Sigmoid colon (tissue), 7 donors: Measurements from ENCODE around the gene LARGE1. TPM values are rescaled to one million over a fixed set of nuclear protein-coding genes. Genes with fewer than 3 reads are reported as not detected.

ENCODE experiments used
- DNase-seq: peaks from one replicate; pipeline ENCODE4 v3.0.0-alpha.2; 2019
- H3K27ac ChIP-seq, 4 donors: fragments of 200-600 bp; sonication (generic); one replicate each; pipeline ENCODE4 v1.5.1; 2016 to 2019; ENCODE audit warnings: mild to moderate bottlenecking in 1 of 4
- H3K27me3 ChIP-seq, 3 donors: fragments of 200-600 bp; sonication (generic); one replicate each; pipeline ENCODE4 v1.5.1; 2019; ENCODE audit warnings: mild to moderate bottlenecking in 1 of 3
- H3K36me3 ChIP-seq, 4 donors: fragments of 200-600 bp; sonication (generic); one replicate each; pipeline ENCODE4 v1.5.1; 2016 to 2019
- H3K4me1 ChIP-seq, 4 donors: fragments of 200-600 bp; sonication (generic); one replicate each; pipeline ENCODE4 v1.5.1; 2017 to 2019
- H3K4me3 ChIP-seq, 4 donors: fragments of 200-600 bp; sonication (generic); one replicate each; pipeline ENCODE4 v1.5.1; 2017 to 2019; ENCODE audit warnings: mild to moderate bottlenecking in 2 of 4, moderate library complexity in 1 of 4
- H3K9me3 ChIP-seq, 4 donors: fragments of 200-600 bp in 3 of 4; sonication (generic) in 3 of 4; one replicate each; pipeline versions ENCODE4 v1.5.1 to v1.6.1; 2013 to 2019
- EP300 ChIP-seq, 4 donors: sonication (generic); formaldehyde crosslinking; IDR thresholded peaks; one replicate each; pipeline ENCODE4 v1.6.1; 2017; ENCODE audit warnings: antibody characterized with exemption in 4 of 4
- POLR2A ChIP-seq, 2 donors: fragments of 450-650 bp; IDR thresholded peaks; one replicate each; pipeline ENCODE4 v1.6.1; 2016; ENCODE audit warnings: antibody characterized with exemption in 2 of 2, mild to moderate bottlenecking in 2 of 2, moderate library complexity in 2 of 2
- POLR2AphosphoS5 ChIP-seq, 4 donors: sonication (generic); formaldehyde crosslinking; IDR thresholded peaks; one replicate each; pipeline ENCODE4 v1.6.1; 2017; ENCODE audit warnings: antibody characterized with exemption in 4 of 4
- WGBS, 2 donors: extraction: QIAGEN DNeasy Blood & Tissue Kit; methylation state at CpG; one replicate each; pipeline ENCODE4 v1.1.7; 2013; 5-methylcytosine and 5-hydroxymethylcytosine counted together
- intact Hi-C: fragments of 100-400 bp; cut with DNase I; formaldehyde crosslinking; loops from one replicate; pipeline ENCODE4 v1.15.1; 2023
- polyA plus RNA-seq, 3 donors: library from polyadenylated mRNA; stranded (reverse); fragments of 200-250 nt; gene quantifications; one replicate each; pipeline ENCODE4 v1.2.3, GENCODE V29; 2013
- total RNA-seq, 4 donors: library from RNA; depleted of rRNA; stranded (reverse); fragments of >200 nt; gene quantifications; one replicate each; pipeline ENCODE4 v1.1.0, GENCODE V29; 2016
- TF ChIP-seq, protein P1 (sequence below), 4 experiments: fragments of 450-650 bp in 3 of 4; fragments of 200-600 bp in 1 of 4; IDR thresholded peaks; one replicate each; pipeline ENCODE4 v1.5.1; 2016 to 2019; ENCODE audit warnings: antibody characterized with exemption in 4 of 4, mild to moderate bottlenecking in 3 of 4, moderate library complexity in 2 of 4
- donor health status: healthy with polysubstance abuse.
- donor health status: Bipolar disorder and iron deficiency.
- donor health status: healthy.

Gene LARGE1
- total and polyA plus RNA-seq, 7 donors: 5.8 to 74.4 (median 38.0) TPM

DNA sequence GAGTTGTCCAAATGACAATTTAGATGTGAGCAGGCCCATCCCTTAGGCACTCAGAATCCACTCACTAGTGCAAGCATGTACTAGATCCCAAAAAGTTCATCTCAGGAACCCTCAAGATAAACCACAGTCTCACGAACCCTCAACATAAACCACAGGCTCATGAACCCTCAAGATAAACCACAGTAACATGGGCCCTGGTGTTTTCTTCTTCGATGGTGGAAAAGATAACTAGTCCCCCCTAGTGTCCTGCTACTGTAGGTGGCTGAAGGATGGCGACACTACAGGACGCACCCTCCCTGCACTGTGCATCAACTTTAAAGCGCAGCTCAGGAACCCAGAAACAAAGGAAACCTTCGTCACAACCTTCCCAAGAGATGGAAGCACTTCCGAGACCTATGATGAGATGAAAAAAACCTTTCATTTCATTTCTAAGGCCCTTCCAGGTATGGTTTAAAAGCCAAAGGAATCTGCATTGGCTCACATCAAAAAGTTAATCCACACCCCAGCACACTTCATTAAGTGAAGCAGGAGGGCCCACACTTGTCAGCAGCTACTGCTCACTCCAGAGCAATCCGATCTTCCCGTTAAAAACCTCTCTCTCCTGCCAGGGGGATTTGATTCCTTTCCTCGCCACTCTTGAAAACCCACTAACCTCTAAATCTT lies 2.4 kb downstream of the LARGE1 start:
- DNase-seq: no peak
- Histone ChIP-seq H3K36me3 (no peaks in the 10 kb centered on the region), H3K9me3 (no peaks in the 10 kb centered on the region), H3K4me3 (peak overlapping the region; percentile 6 to 99 (median 88)), H3K4me1 (peaks cover 3 to 59% (median 33%) of the 10 kb centered on the region in 4 donors), H3K27me3 (no peaks in the 10 kb centered on the region), H3K27ac (peak overlapping the region in 3 of 4 donors; percentile 86 to 89 (median 88))
- TF ChIP-seq POLR2AphosphoS5 (IDR thresholded peaks at IDR 0.05): peak in 1 of 4 donors; percentile 20
- TF ChIP-seq, protein P1, sequence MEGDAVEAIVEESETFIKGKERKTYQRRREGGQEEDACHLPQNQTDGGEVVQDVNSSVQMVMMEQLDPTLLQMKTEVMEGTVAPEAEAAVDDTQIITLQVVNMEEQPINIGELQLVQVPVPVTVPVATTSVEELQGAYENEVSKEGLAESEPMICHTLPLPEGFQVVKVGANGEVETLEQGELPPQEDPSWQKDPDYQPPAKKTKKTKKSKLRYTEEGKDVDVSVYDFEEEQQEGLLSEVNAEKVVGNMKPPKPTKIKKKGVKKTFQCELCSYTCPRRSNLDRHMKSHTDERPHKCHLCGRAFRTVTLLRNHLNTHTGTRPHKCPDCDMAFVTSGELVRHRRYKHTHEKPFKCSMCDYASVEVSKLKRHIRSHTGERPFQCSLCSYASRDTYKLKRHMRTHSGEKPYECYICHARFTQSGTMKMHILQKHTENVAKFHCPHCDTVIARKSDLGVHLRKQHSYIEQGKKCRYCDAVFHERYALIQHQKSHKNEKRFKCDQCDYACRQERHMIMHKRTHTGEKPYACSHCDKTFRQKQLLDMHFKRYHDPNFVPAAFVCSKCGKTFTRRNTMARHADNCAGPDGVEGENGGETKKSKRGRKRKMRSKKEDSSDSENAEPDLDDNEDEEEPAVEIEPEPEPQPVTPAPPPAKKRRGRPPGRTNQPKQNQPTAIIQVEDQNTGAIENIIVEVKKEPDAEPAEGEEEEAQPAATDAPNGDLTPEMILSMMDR (IDR thresholded peaks at IDR 0.05): peak in 2 of 4 experiments; percentile 19 to 37
- TF ChIP-seq EP300 (IDR thresholded peaks at IDR 0.05): no peak
- no peak for TF ChIP-seq POLR2A (IDR thresholded peaks at IDR 0.05)
- intact Hi-C loops: no loop called here
- WGBS, 2 donors: 62 to 65% methylated on average over 10 of the region's 10 CpGs

DNA sequence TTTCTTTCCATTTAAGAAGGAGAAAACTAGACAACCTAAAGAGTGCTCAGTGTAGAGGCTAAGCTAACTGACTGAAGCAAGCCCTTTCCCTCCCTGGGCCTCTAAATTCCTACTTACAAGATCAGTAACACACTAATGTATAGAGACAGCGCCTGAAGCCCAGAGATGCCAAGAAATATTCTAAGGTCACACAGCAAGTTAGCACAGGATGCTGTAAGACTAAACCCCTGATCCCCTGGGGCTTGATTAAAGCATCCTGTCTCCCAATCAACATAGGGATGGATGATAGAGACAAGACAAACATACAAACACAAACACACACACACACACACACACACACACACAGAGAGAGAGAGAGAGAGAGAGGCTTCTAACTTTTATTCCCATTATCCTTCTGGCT lies 5.6 kb downstream of the LARGE1 start:
- Histone ChIP-seq H3K36me3 (no peaks in the 10 kb centered on the region), H3K27ac (no peak overlapping the region), H3K27me3 (no peaks in the 10 kb centered on the region), H3K9me3 (no peaks in the 10 kb centered on the region), H3K4me1 (peaks cover 0 to 85% (median 36%) of the 10 kb centered on the region in 4 donors), H3K4me3 (no peak overlapping the region)
- DNase-seq: no peak
- intact Hi-C loops: no loop called here
- TF ChIP-seq POLR2A (IDR thresholded peaks at IDR 0.05): no peak
- no peak for TF ChIP-seq POLR2AphosphoS5 (IDR thresholded peaks at IDR 0.05)
- TF ChIP-seq, protein P1 (IDR thresholded peaks at IDR 0.05): no peak
- no peak for TF ChIP-seq EP300 (IDR thresholded peaks at IDR 0.05)
- WGBS, 2 donors: 91 to 96% methylated on average over 1 of the region's 1 CpG

DNA sequence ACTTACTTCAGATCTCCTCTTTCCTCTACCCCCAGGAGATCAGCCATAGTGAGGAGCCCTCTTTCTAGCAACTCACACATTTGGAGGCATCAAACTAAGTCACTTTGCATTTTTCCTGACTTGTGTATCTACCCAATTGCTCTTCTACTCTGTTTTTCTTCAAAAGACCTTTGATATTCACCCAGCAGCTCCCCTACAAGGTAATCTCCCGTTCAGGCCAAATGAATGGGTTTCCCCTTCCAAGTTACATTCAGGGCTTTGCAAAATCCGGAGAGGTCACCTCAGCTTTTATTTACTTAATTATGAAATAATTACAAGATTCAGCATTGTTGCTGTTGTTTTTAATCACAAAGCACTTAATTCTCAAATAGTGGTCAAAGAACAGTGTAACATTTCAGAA lies 6.1 kb downstream of the LARGE1 start:
- intact Hi-C loops: no loop called here
- WGBS, 2 donors: 87 to 94% methylated on average over 2 of the region's 2 CpGs
- no peak for DNase-seq
- TF ChIP-seq POLR2AphosphoS5 (IDR thresholded peaks at IDR 0.05) (no peak), POLR2A (IDR thresholded peaks at IDR 0.05) (no peak), EP300 (IDR thresholded peaks at IDR 0.05) (no peak)
- TF ChIP-seq, protein P1 (IDR thresholded peaks at IDR 0.05): no peak
- Histone ChIP-seq H3K27ac (no peak overlapping the region), H3K4me3 (no peak overlapping the region), H3K9me3 (no peaks in the 10 kb centered on the region), H3K36me3 (no peaks in the 10 kb centered on the region), H3K27me3 (no peaks in the 10 kb centered on the region), H3K4me1 (peaks cover 0 to 91% (median 42%) of the 10 kb centered on the region in 4 donors)

DNA sequence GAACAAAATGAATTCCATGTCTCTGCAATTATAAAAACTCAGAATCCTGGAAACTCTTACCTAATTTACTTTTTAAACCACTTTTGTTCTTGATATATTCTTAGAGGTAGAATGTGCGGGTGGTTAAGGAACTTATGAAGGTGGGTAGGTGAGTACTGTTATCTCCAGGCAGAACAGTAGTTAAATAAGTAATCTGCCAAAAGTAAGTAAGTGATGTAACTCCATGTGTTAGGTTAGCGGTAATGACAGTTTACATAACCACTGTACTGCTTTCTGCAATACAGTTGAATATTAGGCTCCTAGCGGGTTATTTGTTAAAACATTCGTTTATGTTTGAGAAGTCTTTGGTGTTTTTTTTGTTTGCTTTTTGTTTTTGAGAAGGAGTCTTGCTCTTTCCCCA lies 7.1 kb downstream of the LARGE1 start:
- 90 to 93% methylated on average over 4 of the region's 4 CpGs for whole genome bisulfite sequencing, 2 donors
- intact Hi-C loops: no loop called here
- H3K27ac ChIP-seq: no peak overlapping the region
- TF ChIP-seq POLR2AphosphoS5 (IDR thresholded peaks at IDR 0.05) (no peak), POLR2A (IDR thresholded peaks at IDR 0.05) (no peak), EP300 (IDR thresholded peaks at IDR 0.05) (no peak)
- TF ChIP-seq, protein P1 (IDR thresholded peaks at IDR 0.05): no peak
- DNase-seq: no peak
- H3K9me3 ChIP-seq: no peaks in the 10 kb centered on the region
- no peaks in the 10 kb centered on the region for H3K27me3 ChIP-seq
- no peak overlapping the region for H3K4me3 ChIP-seq
- no peaks in the 10 kb centered on the region for H3K36me3 ChIP-seq
- H3K4me1 ChIP-seq: peaks cover 0 to 94% (median 44%) of the 10 kb centered on the region in 4 donors
